Activated CD4-positive, alpha-beta T cell treated with anti-CD3 and anti-CD28 coated beads for 48 hours (primary cell): ENCODE results near the gene FBLN1.
"Not testable (repeated sequence)": the region's sequence is repeated elsewhere in the genome, so short reads cannot be mapped to it uniquely, and the experiment has no call there.

ENCODE experiments used
- DNase-seq: peaks from one replicate; pipeline ENCODE4 v3.0.0-alpha.2; 2020

Gene FBLN1, protein sequence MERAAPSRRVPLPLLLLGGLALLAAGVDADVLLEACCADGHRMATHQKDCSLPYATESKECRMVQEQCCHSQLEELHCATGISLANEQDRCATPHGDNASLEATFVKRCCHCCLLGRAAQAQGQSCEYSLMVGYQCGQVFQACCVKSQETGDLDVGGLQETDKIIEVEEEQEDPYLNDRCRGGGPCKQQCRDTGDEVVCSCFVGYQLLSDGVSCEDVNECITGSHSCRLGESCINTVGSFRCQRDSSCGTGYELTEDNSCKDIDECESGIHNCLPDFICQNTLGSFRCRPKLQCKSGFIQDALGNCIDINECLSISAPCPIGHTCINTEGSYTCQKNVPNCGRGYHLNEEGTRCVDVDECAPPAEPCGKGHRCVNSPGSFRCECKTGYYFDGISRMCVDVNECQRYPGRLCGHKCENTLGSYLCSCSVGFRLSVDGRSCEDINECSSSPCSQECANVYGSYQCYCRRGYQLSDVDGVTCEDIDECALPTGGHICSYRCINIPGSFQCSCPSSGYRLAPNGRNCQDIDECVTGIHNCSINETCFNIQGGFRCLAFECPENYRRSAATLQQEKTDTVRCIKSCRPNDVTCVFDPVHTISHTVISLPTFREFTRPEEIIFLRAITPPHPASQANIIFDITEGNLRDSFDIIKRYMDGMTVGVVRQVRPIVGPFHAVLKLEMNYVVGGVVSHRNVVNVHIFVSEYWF

DNA sequence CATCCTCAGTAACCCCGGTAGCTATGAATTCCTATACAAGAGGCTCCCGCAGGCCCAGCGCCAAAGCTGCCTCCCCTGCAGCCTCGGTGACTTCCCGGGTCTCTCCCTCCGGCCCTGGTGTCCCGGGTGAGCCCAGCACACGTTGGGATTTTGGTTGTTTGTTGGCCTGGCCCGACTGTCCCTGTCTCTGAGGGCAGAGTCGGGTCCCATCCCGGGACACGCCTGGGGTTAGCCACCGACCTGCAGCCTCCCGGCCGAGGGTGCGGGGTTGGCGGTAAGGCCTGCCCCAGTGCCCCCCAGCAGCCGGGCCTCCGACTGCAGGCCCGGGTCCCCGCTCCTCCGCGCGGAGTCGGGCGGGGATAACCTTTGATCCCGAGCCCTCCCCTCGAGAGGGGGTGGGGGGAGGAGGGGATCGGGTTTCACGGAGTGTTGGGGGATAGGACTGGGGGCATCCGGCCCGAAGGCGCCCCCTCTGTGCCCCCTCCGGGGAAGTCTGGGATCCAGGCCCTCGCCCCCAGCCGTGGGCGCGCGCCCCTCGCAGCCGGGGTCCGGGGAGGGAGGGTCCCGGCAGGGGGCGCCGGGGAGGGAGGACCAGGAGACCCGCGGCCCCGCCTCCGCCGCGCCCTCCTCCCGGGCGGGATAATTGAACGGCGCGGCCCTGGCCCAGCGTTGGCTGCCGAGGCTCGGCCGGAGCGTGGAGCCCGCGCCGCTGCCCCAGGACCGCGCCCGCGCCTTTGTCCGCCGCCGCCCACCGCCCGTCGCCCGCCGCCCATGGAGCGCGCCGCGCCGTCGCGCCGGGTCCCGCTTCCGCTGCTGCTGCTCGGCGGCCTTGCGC lies at the start of gene FBLN1:
Gene FBLN1, plus strand, starts transcription at position 669 of the 835 bp plus-strand sequence. Its CDS starts 103 bp downstream, at position 772.
- no peak for DNase-seq

DNA sequence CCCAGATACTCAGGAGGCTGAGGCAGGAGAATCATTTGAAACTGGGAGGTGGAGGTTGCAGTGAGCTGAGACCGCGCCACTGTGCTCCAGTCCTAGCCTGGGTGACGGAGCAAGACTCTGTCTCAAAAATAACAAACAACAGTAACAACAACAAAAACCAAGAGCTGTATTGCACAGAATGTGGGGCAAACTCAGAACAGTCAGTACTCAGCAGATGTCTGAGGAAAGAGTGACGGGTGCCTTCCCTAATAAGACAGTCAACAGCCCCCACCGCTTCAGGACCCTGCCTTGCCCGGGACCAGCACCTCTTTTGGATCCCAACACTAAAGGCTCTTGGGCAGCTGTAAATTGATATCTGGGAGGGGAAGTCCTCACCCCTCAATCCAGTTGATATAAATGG lies 48.9 kb upstream of the FBLN1 start:
- DNase-seq, result no peak

DNA sequence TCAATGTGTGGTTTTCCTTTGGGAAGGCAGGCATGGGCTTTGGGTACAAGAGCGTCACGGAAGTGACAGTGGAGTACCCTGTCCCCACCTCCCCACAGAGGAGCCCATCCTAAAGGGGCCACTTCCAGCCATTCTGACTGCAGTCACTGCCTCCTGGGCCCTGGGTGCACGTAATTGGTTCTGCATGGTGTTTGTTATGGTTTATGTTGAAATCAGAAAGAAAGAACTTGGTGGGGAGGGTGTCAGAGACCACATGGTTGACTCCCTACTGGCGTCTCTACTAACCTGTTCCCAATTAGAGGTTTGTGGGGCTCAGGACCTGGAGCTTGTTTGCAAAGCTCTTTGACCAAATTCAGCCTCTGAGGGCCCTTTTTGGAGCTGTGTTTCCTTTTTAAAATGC lies 48.4 kb upstream of the FBLN1 start:
- no peak for DNase-seq

DNA sequence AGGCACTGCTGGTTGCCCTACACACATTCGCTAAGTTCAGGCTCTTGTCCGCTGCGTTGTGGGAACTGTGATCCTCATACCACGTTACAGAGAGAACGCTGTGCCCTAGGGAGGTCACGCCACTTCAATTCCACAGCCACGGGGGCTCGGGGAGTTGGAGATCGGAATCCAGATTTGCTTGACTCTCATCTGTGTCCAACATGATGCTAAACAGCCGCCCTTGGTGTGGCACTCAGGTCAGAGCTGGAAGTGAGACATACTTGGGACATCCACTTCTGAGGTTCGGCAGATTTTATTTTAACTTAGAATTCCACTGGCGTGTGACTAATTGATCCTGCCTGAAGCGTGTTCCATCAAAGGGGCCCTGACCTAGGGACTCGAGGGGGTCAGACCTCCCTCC lies 47.5 kb upstream of the FBLN1 start:
- DNase-seq, result no peak

DNA sequence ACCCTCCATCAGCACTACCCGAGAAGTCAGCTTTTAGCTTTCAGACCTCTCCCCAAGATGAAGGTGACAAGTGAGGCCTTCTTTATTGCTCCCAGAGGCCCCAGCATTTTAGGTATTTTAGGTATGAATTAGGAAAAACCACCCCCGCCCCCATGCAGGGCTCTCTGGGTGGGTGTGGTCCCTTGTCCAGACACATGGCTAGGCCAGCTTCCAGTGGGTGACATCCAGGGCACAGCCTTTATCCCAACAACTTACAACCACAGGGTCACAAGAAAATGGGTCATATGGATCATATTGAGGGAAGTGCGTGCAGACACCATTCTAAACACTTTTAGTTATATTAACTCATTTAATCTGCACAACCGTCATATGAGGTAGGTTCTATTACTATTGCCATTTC lies 47.1 kb upstream of the FBLN1 start:
- DNase-seq, result no peak

DNA sequence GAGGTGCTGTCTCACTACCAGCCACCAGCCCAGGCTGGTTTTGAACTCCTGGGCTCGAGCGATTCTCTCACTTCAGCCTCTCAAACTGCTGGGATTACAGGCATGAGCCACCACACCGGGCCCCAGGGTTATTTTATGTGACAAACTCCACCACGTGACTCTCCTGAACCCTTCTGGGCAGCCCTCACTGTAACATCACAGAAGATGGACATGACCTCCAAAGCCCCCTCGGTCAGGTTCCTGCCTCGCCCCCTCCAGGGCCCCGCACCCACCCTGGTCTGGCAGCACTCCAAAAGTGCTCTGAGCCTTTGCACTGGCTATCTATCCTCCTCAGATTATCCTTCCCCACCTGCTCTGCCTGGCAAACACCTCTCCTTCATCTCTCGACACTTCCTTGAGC lies 45.9 kb upstream of the FBLN1 start:
- no peak for DNase-seq

DNA sequence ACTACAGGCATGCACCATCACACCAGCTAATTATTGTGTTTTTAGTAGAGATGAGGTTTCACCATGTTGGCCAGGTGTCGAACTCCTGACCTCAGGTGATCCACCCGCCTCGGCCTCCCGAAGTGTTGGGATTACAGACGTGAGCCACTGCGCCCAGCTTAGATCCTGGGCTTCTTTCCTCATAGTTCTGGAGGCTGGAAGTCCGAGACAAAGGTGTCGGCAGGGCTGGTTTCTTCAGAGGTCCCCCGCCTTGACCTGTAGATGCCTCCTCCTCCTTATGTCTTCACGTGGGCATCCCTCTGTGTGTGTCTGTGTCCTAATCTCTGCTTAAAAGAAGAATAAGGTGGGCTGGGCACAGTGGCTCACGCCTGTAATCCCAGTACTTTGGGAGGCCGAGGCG lies 44.2 kb upstream of the FBLN1 start:
- no peak for DNase-seq

DNA sequence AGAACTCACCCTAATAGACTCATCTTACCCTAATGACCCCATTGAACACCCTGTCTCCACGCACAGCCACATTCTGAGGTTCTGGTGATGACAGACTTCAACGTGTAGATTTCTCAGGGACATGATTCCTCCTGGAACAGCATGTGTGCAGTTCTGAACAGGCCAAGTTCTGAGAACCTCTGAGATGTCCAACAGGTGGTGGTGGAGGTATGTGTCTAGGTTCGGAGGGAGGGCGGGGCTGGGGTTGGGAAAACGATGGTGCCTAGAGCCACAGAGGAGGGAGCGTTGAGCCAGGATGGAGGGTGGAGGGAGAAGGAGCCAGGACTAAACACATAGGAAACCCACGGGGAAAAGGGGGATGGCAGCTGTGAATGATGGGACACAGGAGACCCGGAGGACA lies 43.4 kb upstream of the FBLN1 start:
- DNase-seq, result no peak

DNA sequence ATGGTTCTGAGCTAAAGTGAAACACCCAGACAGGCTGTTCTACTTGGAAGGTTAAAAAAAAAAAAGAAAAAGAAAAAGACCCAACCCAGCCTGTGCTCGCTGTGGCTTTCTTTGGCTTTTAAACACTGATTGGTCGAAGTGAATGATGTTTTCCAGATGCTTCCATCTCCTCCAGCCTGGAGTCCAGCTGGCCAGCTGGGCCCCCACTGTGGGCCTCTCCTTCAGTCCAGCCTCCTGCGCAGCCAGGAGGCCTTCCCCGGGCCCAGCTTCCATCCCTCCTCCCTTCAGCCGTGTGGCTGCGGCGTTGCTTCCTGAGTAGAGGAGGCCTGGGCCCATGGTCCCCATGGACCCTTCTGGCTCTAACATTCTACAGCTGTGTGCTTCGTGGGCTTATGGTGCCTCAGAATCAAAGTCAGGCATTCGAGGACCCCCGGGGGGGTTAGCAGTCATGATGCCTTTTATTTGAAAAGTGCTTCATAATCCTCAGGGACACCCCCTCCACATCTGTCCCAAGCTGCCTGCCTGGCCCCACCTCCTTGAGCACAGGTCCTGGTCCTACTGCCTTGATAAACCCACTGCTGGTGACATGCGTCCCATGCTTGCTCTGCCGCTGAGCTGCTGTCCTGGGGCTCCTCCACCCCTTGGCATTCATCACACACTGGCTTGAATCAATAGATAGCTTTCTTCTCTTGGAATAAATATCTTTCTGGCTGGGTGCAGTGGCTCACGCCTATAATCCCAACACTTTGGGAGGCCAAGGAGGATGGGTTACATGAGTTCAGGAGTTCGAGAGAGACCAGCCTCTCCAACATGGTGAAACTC lies 42.2 kb upstream of the FBLN1 start:
- no peak for DNase-seq

DNA sequence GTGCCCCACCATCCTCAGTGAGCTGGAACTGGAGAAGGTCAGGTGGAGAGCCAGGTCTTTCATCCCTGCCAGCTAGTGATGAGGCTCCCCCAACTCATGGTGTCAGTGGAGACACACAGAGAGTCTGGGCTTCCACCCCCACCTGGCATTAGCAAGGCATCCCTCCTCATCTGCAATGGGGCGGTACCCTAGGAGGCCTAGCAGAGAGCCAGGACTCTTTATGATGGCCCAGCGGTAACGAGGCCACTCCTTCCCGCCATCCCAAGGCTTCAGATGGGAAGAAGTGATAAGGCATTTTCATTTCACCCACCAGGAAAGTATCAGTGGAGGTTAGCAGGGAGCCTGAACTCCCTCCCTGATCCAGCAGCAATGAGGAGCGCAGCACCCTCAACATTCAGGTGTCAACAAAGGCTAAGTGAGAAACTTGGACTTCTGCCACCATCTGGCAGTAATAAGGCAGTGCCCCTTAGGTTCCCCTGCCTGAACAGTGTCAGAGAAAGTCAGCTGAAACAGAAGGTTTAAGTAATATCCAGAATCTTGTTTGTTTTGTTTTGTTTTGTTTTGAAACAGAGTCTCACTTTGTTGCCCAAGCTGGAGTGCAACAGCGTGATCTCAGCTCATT lies 40.5 kb upstream of the FBLN1 start:
- no peak for DNase-seq

DNA sequence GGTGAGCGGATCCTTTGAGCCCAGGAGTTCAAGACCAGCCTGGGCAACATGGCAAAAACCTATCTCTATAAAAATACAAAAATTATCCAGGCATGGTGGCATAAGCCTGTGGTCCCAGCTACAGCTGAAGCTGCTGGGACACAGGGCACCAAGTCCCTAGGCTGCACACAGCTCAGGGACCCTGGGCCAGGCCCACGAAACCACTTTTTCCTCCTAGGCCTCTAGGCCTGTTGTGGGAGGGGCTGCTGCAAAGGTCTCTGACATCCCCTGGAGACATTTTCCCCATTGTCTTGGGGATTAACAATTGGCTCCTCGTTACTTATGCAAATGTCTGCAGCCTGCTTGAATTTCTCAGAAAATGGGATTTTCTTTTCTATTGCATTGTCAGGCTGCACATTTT lies 39.0 kb upstream of the FBLN1 start:
- DNase-seq, result not testable (repeated sequence)

DNA sequence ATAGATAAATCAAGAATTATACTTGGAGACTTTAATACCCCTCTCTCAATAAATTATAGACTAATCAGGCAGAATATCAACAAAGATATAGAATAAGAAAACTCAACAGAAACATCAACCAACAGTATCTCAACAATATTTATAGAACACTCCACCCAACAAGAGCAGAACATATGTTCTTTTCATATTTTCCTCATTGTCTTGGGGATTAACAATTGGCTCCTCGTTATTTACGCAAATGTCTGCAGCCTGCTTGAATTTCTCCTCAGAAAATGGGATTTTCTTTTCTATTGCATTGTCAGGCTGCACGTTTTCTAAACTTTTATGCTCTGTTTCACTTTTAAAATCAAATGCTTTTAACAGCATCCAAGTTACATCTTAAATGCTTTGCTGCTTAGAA lies 37.0 kb upstream of the FBLN1 start:
- no peak for DNase-seq

DNA sequence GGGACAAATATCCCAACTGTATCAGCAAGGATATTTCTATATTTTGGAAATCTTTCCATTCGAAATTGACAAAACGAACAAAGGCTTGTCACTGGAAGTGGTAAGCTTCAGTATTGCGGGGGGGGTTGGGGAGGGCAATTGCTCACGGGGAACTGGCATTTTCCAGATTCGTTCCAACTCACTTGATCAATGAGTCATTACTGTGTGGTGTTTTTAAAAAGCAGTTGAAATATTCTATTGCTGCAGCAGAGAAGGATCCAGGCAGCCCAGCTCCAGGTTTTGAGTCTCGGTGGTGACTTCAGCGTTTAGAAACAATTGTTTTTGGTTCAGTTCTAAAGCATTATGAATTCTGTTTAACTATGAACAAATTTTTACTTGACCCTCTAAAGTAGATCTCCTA lies 33.8 kb upstream of the FBLN1 start:
- DNase-seq, result no peak

DNA sequence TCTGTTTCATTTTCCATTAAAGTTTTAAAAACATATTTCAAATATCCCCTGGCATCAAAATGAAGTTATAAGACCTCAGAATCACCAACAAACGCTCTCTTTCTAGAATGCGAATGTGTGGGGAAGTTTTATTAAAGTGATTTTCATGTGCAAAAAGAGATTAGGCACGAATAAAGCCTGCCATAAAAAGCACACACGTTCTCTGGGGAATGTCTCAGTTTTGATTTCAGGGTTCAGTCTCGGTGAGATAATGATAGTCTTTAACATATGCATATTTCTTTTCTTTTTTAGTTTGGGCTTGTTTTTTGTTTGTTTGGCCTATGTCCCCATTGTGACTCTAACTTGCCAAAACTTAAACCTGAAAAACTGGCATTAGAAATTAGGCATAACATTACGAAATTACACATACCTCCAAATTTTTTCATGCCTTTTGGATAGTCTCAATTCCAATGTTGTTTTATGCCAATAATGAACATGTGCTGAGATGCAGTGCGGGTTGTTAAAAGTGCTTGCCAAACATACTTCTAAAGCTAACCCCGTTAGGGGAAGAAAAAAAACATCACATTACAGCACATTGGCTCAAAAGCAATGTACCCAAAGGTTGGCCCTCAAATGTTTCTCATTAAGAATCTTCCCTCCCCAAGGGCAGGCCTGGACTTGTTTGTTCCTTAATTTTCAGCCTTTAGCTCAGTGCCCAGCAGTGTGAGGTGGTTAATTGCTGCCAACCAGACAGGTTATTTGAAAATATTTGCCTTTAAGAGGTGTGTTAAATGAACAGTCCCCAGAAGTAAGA lies 33.2 kb upstream of the FBLN1 start:
- DNase-seq, result no peak

DNA sequence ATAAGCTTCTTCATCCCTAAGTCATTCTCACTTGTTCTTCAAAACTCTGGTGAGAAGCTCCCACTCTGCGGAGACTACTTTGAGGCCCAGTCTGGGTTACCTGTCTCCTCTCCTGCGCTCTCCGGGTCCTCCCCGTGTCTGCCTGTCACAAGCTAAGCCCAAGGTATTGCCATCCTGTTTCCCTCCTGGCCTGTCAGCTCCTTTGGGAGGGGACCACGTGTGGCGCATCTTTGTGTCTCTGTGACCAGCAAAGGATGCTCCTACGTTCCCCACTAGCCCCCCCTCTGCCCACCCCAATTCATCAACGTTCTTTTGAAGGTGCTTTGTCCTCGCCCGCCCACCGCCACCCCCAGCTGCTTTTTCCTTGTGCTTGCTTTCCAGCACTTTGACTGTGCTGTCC lies 31.8 kb upstream of the FBLN1 start:
- no peak for DNase-seq

DNA sequence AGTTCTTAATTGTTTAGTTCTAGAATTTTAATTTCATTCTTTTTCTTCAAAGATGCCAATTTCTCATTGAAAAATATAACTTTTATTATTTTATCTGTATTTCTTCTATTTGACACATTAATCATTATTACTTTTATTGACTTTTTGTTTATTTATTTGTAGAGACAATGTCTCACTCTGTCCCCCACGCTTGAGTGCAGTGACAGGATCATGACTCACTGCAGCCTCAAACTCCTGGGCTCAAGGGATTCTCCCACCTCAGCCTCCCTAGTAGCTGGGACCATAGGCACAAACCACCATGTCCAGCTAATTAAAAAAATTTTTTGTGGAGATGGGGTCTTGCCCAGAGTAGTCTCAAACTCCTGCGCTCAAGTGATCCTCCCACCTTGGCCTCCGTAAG lies 30.3 kb upstream of the FBLN1 start:
- no peak for DNase-seq

DNA sequence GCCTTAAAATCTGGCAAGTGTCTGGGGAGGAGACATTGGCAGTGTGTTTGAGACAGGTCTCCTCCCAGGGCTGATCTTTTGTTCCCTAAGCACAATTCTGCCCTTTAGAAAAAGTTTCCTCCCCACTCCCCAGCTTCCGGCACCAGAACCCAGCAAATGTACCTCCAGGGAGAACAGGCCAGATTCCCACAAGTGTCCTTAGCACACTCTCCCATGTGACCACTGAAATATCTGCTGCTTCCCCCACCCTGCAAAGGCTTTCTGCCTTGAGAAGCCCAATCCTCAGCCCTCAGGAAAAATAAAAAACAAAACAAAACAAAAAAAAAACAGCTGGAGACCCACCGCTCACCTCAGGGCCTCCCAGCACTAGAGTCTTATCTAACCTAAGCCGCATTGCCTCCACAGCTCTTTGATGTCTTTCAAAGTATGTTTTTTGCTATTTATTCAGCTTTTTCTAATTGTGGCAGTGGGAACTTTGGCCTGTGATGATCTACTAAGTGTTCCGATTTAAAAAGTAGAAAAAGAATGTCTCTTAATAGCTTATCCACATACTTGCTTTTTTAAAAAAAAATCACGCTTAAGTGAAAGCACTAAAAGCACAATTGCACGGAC lies 29.0 kb upstream of the FBLN1 start:
- DNase-seq, result no peak

DNA sequence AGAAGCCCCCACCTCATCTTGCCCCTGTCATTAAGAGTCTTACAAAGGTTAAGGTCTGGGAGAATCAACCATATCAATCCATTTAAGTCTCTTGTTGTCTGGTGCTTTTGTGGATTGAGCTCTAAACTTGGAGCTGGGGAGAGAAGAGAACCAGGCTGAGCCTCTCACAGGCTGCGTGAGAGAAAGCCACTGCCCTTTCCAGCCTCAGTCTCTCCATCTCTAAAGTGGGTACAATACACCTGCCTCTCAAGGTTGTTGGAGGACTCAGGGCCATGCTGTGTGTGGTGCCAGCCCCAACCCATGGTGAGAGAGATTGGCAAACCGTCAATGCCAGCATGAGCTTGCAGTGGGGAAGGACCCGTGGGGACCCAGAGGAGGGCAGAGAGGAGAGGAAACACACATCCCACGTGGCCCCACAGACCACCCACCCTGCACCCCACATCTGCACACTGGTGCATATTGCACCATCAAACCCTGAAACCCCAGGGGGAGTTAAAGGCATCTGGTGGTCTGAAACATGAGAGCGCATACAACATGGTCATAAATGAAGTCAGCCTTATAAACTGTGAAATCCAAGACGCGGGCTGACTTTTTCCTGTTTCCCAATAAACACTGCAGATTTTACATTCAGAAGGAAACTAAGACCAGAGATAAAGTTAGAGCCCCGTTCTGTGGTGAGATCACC lies 27.5 kb upstream of the FBLN1 start:
- DNase-seq, result no peak

DNA sequence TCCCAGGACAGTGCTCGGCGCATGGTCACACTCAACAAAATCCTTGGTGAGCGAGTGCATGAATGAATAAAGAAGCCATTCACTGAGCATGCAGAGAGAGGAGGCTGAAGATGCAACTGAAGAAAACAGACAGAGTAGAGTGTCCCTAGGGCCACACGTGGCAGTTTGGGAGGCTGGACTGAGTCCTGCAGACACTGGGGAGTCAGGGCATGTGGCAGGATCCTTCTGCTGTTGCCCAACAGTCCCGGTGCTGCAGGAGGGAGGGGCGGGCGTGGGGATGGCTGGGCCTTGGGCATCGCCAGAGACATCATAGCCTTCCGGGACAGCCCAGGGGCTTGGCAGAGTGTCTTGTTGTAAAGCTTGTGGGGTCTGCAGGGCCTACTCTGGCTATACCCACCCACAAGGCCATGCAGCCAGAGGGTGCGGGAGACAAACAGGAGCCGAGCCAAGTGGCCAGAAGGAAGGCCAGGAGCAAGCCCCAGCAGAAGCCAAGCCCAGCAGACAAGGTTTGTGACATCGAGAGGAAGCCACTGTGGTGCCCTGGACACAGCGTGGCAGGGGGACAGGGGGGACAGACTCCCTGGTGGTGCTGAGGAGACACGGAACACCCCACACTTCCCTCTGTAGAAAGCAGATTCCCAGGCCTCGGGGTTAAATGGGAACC lies 26.7 kb upstream of the FBLN1 start:
- no peak for DNase-seq

DNA sequence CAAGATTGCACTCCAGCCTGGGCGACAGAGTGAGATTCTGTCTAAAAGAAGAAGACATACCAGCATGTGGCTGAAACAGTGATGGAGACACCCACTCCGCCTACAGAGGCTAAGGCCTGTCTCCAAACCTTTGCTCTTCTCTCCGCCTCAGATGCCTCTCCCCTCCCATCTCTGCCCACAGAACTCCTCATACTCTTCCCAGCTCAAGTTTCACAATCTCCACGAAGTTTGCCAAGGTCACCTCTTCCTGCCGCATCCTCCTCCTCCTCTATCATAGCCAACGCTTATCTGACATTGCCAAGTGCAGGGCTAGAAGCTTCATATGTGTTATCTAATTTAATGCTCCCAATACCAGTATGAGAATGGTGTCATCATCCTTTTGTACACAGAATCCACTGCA lies 25.9 kb upstream of the FBLN1 start:
- DNase-seq, result no peak
